ENCODE measurements around the gene TCF20.

GRCh38 chr22:42282252-42282942, 11.9 kb upstream of the TCF20 start:
- no peak for TF ChIP-seq CTCF (IDR thresholded peaks at IDR 0.05; ENCODE audit: poor library complexity)
- no peak for TF ChIP-seq EZH2 (IDR thresholded peaks at IDR 0.05; ENCODE audit: borderline replicate concordance)
- TF ChIP-seq EZH2phosphoT487 (IDR thresholded peaks at IDR 0.05; ENCODE audit: low read depth, severe bottlenecking, unreplicated experiment), result no peak

All from hepatocyte (in vitro differentiated cells).